ENCODE measurements around the gene SLC28A3.

SLC28A3 gene

GRCh38 chr9:84241817-84242373 lies 98.7 kb downstream of the SLC28A3 start:
- no peak for DNase-seq

DNA sequence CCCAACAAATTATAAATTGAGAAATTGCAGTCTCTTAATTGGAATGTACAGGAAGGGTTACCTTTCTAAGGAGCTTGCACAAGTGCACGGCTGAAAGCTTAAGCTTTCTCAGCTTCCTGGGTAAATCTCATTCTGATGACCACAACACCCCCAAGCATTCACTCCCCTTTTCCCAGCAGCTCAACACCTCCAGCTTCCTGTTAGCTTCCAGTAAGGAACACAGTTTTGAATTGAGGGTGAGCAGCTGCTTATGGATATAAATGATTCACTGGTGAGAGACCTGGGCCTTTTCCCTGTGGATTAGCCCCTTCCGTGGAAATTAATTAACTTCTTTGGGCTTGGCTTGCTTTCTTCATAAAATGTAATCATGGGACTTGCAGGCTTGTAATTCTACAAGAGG lies 101.2 kb downstream of the SLC28A3 start:
- no peak for DNase-seq

- DNase-seq, result no peak
Measured at GRCh38 chr9:84238652-84239051, 101.9 kb downstream of the SLC28A3 start.

DNA sequence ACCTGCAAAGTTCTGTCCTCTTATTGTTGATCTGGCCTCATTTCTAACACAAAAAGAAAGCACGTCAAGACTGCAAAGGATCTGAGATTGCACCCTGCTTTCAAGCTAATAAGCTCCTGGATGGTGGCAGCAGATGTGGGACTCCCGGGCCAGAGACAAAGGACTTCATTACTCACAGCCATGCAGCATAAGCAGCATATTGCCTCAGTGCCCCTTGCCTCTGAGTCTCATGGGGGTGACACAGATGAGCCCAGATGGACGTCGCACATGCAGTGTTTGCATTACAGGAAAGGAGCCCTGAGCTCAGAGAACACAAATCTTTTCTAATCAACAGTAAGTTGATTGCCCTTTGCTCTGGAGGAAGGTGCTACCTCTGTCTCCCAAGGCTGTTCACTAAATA lies 105.0 kb downstream of the SLC28A3 start:
- no peak for DNase-seq

- DNase-seq, result no peak
Measured at GRCh38 chr9:84230355-84231145, 110.0 kb downstream of the SLC28A3 start.

DNA sequence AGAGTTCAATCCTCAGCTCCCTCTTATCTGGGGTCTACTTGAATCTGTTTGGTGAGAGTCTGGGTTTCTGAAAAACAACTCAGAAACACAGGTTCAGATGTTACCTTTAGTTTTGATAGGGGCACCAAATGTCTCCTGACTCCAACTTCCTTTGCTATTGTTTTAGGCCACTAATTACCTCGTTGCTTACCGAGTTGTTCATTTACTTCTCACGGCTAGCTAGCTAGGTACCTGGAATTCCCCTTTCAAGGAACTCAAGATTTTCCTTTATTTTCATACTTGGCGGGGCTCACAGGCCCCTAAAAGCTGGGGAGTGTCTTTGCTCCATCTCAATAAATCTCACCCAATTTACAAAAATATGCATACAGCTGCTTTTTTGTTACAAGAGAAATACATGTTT lies 111.4 kb downstream of the SLC28A3 start:
- no peak for DNase-seq

DNA sequence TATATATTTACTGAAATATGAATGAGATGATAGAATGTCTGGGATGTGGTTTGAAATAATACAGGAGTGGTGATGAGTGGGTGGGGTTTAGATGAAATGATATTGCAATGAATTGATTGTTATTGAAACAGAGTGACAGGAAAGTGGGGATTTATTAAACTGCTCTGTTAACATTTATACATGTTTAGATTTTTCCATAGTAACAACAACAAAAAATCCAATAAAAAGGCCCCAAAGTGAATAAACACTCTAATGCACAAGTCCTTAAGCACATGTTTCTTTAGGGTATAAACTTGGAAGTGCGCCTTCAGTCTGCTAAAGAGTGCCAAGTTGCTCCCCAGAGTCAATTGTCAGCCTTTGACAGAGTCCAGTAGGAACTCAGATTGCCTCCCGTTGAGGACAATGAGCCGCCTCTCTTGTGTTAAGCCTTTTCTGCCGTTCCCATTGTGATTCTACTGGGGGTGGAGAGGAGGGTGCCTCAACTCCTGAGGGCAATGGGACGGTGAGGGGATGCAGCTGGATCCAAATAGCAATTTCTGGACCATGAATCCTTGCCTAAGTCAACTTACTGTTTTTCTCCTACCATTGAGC lies 112.3 kb downstream of the SLC28A3 start:
- no peak for DNase-seq

DNA sequence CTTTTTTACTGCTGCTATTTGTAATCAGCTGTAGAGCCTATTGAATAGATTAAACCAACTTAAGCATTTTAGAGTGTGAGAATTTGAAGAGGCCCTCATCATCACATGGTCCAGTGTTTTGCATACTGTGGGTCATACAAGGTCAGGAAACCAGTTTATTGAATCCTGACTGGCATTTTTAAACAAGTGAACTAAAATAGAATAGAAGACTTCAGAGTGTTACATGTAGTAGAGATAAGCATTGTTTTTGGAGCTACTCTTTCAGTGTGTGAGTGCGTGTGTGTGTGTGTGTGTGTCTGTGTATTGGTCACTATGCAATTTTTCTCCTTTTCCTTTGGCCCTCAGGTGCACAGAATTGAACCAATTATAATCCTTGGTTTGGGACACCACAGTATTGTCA lies 114.4 kb downstream of the SLC28A3 start:
- no peak for DNase-seq

Measured in hypothalamus (tissue), 51 donors.